Astrocyte of the spinal cord (primary cell): ENCODE measurements around the gene HELZ.
"Not testable (repeated sequence)": the region's sequence is repeated elsewhere in the genome, so short reads cannot be mapped to it uniquely, and the experiment has no call there.

Experiments
- DNase-seq: peaks from one replicate; pipeline ENCODE4 v3.0.0; 2011; ENCODE audit warnings: low read depth, low spot score
- H3K4me3 ChIP-seq: 2 replicates; pipeline ENCODE4 v1.5.1; 2011; ENCODE audit warnings: low read depth, mild to moderate bottlenecking, low read length, moderate library complexity
- CTCF ChIP-seq: IDR thresholded peaks from 2 replicates; pipeline ENCODE4 v1.5.1; 2012; ENCODE audit warnings: low read depth, mild to moderate bottlenecking, low read length, inconsistent platforms
- in situ Hi-C: cut with HindIII; loops from 2 replicates; pipeline ENCODE4 v1.10.0; 2017; ENCODE audit warnings: low sequenced_read_pairs

The HELZ gene

GRCh38 chr17:67143318-67143717 lies 101.7 kb downstream of the HELZ start:
- in situ Hi-C loops: no loop called here
- H3K4me3 ChIP-seq: no peak overlapping the region
- no peak for DNase-seq
- no peak for TF ChIP-seq CTCF

- in situ Hi-C loops, DNase-seq, H3K4me3 ChIP-seq: not testable (repeated sequence)
These were observed 103.0 kb downstream of the HELZ start for GRCh38 chr17:67142030-67142429.

- H3K4me3 ChIP-seq: no peak overlapping the region
- in situ Hi-C loops: no loop called here
- peak; percentile 46 for DNase-seq
- no peak for TF ChIP-seq CTCF
These were observed 105.0 kb downstream of the HELZ start for GRCh38 chr17:67139784-67140665.

GRCh38 chr17:67139289-67139688 lies 105.7 kb downstream of the HELZ start:
- no peak overlapping the region for H3K4me3 ChIP-seq
- TF ChIP-seq CTCF: no peak
- in situ Hi-C loops: no loop called here
- no peak for DNase-seq

- in situ Hi-C loops: no loop called here
- no peak overlapping the region for H3K4me3 ChIP-seq
- TF ChIP-seq CTCF: no peak
- DNase-seq: no peak
These were observed 106.6 kb downstream of the HELZ start for GRCh38 chr17:67138392-67138791.

GRCh38 chr17:67137860-67138259 lies 107.1 kb downstream of the HELZ start:
- H3K4me3 ChIP-seq: no peak overlapping the region
- TF ChIP-seq CTCF: no peak
- DNase-seq: no peak
- in situ Hi-C loops: no loop called here

GRCh38 chr17:67137026-67137370 lies 108.0 kb downstream of the HELZ start:
- no peak for TF ChIP-seq CTCF
- DNase-seq: no peak
- in situ Hi-C loops: no loop called here
- no peak overlapping the region for H3K4me3 ChIP-seq
